ENCODE measurements around the gene HAUS8. TPM values are rescaled to one million over a fixed set of nuclear protein-coding genes. Genes with fewer than 3 reads are reported as not detected.

HAUS8 gene
- total and polyA plus RNA-seq, 2 of the 8 experiments (the other 6 are each of a cell fraction or from before 2014, with no cell fraction given), result 18.4 to 23.2 TPM

DNA sequence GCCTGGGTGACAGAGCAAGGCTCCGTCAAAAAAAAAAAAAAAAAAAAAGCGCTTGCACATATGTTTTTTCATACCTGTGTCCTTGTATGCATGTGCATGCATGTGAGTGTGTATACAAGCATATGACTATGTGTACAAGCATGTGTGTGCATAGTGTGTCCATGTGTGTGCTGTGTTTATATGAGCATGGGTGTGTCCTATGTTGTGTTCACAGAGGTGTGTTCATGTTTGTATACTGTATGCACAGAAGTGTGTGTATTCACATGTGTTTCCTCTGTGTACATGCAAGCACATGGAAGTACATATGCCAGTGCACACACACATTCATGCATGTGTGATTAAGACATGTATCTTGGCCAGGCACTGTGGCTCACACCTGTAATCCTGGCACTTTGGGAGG lies 17.4 kb upstream of the HAUS8 start:
- CTCF ChIA-PET (ENCODE audit: partially characterized antibody), result interaction anchor here (0.9 to 2.9 kb wide), 3 partner anchors 10 to 13 kb away, joined by 3 to 8 read pairs (median 3); no protein-coding TSS in a partner anchor
- 86% methylated on average over 2 of the region's 2 CpGs; no CpG with 5 or more reads in 1 of the 2 experiments for WGBS, 2 experiments (ENCODE audit: extremely low coverage in 1 of 2, insufficient coverage in 1 of 2, insufficient read length in 1 of 2, insufficient replicate concordance in 2 of 2, low coverage in 1 of 2, low lambda C conversion rate in 2 of 2, missing lambda C conversion rate in 1 of 2)
- H3K9ac ChIP-seq (replicated peaks in 1 of 4; ENCODE audit: extremely low read depth in 1 of 4, low read depth in 3 of 4, low read length in 3 of 4), result no peak overlapping the region

More for the DNA sequence above, 17.4 kb upstream of the HAUS8 start:
- H2AK5ac ChIP-seq (ENCODE audit: low read depth, low read length), result no peak overlapping the region
- no peak overlapping the region for H3K27ac ChIP-seq (ENCODE audit: low read depth, low read length)
- H3K4ac ChIP-seq (replicated peaks; ENCODE audit: insufficient read length, low read depth, low read length), result no peak overlapping the region
- H4K8ac ChIP-seq (ENCODE audit: extremely low read depth, insufficient read depth, low read length), result no peak overlapping the region
- no peak overlapping the region for H4K91ac ChIP-seq (replicated peaks; ENCODE audit: insufficient read length, low read length)
- H2BK20ac ChIP-seq (ENCODE audit: low read length), result no peak overlapping the region
- H2BK15ac ChIP-seq (ENCODE audit: low read length), result no peak overlapping the region
- no peak overlapping the region for H2BK12ac ChIP-seq (ENCODE audit: low read depth, low read length)
- no peak for TF ChIP-seq SP4 (IDR thresholded peaks at IDR 0.05; ENCODE audit: low read length)
- no peak for TF ChIP-seq BACH1 (IDR thresholded peaks at IDR 0.05; ENCODE audit: low read length)
- no peak for TF ChIP-seq SIX5 (IDR thresholded peaks at IDR 0.05; ENCODE audit: low read depth, low read length)
- TF ChIP-seq EGR1 (IDR thresholded peaks at IDR 0.05; ENCODE audit: borderline replicate concordance, low read depth, low read length), result no peak
- no peak for TF ChIP-seq CBX5 (IDR thresholded peaks at IDR 0.05; ENCODE audit: low read depth, low read length)
- TF ChIP-seq CBX8 (IDR thresholded peaks at IDR 0.05; ENCODE audit: borderline replicate concordance, low read depth, low read length), result no peak
- TF ChIP-seq ZNF274 (IDR thresholded peaks at IDR 0.05; ENCODE audit: borderline replicate concordance, extremely low read depth, low read length), result no peak
- TF ChIP-seq TCF12 (IDR thresholded peaks at IDR 0.05; ENCODE audit: low read depth, low read length), result no peak
- no peak for TF ChIP-seq BRCA1 (IDR thresholded peaks at IDR 0.05; ENCODE audit: low read depth, low read length)
- no peak for TF ChIP-seq CHD2 (IDR thresholded peaks at IDR 0.05; ENCODE audit: low read length)
- TF ChIP-seq JUND (IDR thresholded peaks at IDR 0.05; ENCODE audit: low read length), result no peak
- H4K5ac ChIP-seq (ENCODE audit: insufficient read length, low read depth, low read length), result no peak overlapping the region
- H3K4me3 ChIP-seq (ENCODE audit: extremely low read depth in 1 of 4, insufficient read depth in 2 of 4, low read depth in 3 of 4, low read length in 4 of 4), result no peak overlapping the region
- H3K79me1 ChIP-seq (ENCODE audit: low read depth, low read length), result peaks cover 25% of the 10 kb centered on the region
- H3K27me3 ChIP-seq (replicated peaks in 1 of 4; ENCODE audit: control insufficient read depth in 3 of 4, extremely low read depth in 1 of 4, insufficient read depth in 3 of 4, low read length in 3 of 4), result no peaks in the 10 kb centered on the region
- H3K56ac ChIP-seq (replicated peaks; ENCODE audit: insufficient read length, low read depth, low read length), result no peak overlapping the region
- H3K23ac ChIP-seq (ENCODE audit: insufficient read length), result no peak overlapping the region
- FAIRE-seq (no peak), DNase-seq (ENCODE audit: low read depth in 1 of 2, low spot score in 2 of 2) (no peak)
- peaks cover 0 to 5% (median 1%) of the 10 kb centered on the region in 4 experiments; a peak in 1 of 7 replicates for H3K4me1 ChIP-seq (replicated peaks in 1 of 4; ENCODE audit: control insufficient read depth in 3 of 4, insufficient read depth in 4 of 4, low read length in 3 of 4)
- H3K23me2 ChIP-seq (ENCODE audit: low read depth, low read length), result no peaks in the 10 kb centered on the region
- no peak overlapping the region for H3K4me2 ChIP-seq (ENCODE audit: insufficient read depth in 1 of 2, low read depth in 2 of 2, low read length in 2 of 2)
- H3K36me3 ChIP-seq (ENCODE audit: control insufficient read depth in 2 of 4, insufficient read depth in 4 of 4, low read length in 3 of 4), result no peaks in the 10 kb centered on the region
- no peak overlapping the region for H2BK120ac ChIP-seq (replicated peaks; ENCODE audit: low read depth, low read length)
- H3K79me2 ChIP-seq (ENCODE audit: control insufficient read depth in 1 of 2, insufficient read depth in 2 of 2, low read length in 2 of 2), result peaks cover 0 to 47% of the 10 kb centered on the region in 2 experiments; a peak in 3 of 4 replicates
- no peak overlapping the region for H3K14ac ChIP-seq (ENCODE audit: insufficient read length)
- H2AFZ ChIP-seq (ENCODE audit: low read length), result no peak overlapping the region
- no peaks in the 10 kb centered on the region for H3K9me3 ChIP-seq (ENCODE audit: insufficient read depth in 2 of 2, low read depth in 1 of 2, low read length in 1 of 2)
- H2BK5ac ChIP-seq (ENCODE audit: low read depth, low read length), result no peak overlapping the region
- H4K20me1 ChIP-seq (replicated peaks in 1 of 2; ENCODE audit: control insufficient read depth in 1 of 2, insufficient read depth in 2 of 2, low read length in 2 of 2), result peaks cover 0 to 12% of the 10 kb centered on the region in 2 experiments
- POLR2A ChIA-PET (ENCODE audit: partially characterized antibody), result interaction anchor here (1.1 kb wide), 1 partner anchor 23 kb away, joined by 5 read pairs; no protein-coding TSS in a partner anchor
- no peak overlapping the region for H3K18ac ChIP-seq (ENCODE audit: extremely low read depth, low read length)

Data from H1 (cell line).